NCI-H1092 (cell line): Measurements from ENCODE around the gene CHST13.

Experiments used
- DNase-seq: peaks from one replicate; lab custom pipeline; 2025; lab: John Stamatoyannopoulos, UW

Gene CHST13

DNA sequence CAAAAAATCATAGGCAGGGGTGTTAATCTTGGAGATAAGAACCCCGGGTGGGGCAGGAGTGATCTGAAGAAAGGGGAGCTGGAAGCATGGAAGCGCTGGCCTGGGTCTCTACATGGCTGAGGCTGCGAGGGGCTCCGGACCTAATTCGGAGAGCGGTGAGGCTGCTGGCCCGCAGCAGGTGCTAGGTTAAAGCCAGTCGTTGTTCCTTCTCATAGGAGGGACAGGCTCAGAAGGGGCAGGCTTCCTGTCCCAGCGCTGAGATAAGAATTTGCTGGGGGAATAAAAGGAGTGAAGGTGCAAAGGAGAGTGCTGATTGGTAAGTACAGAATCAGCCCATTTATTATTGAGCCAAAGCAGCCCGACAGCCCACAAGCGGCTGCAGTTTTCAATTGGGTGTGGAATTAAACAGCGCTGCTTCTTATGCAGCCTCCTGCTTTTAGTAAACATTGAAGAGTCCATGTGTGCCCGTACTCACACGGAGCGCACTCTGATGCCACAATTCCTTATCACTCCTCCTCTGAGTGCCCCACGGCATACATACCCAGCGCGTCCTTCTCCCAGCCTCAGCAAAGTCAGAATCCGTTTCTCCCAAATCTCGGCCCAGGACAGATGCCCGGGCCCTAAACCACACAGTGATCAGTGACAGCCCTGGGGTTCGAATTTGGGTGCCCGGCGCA, 17.1 kb downstream of the CHST13 start:
- no peak for DNase-seq

DNA sequence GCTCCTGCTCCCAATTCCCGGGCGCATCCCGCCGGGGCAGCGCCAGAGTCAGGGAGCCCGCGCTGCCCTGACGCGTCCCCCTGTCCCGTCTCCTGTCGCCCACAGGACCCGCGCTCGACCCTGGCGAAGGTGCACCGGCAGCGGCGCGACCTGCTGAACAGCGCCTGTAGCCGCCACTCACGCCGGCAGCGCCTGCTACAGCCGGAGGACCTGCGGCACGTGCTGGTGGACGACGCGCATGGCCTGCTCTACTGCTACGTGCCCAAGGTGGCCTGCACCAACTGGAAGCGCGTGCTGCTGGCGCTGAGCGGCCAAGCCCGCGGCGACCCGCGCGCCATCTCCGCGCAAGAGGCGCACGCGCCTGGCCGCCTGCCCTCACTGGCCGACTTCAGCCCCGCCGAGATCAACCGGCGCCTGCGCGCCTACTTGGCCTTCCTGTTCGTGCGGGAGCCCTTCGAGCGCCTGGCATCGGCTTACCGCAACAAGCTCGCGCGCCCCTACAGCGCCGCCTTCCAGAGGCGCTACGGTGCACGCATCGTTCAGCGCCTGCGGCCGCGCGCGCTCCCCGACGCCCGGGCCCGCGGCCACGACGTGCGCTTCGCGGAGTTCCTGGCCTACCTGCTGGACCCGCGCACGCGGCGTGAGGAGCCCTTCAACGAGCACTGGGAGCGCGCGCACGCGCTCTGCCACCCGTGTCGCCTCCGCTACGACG, 17.8 kb downstream of the CHST13 start:
- no peak for DNase-seq

DNA sequence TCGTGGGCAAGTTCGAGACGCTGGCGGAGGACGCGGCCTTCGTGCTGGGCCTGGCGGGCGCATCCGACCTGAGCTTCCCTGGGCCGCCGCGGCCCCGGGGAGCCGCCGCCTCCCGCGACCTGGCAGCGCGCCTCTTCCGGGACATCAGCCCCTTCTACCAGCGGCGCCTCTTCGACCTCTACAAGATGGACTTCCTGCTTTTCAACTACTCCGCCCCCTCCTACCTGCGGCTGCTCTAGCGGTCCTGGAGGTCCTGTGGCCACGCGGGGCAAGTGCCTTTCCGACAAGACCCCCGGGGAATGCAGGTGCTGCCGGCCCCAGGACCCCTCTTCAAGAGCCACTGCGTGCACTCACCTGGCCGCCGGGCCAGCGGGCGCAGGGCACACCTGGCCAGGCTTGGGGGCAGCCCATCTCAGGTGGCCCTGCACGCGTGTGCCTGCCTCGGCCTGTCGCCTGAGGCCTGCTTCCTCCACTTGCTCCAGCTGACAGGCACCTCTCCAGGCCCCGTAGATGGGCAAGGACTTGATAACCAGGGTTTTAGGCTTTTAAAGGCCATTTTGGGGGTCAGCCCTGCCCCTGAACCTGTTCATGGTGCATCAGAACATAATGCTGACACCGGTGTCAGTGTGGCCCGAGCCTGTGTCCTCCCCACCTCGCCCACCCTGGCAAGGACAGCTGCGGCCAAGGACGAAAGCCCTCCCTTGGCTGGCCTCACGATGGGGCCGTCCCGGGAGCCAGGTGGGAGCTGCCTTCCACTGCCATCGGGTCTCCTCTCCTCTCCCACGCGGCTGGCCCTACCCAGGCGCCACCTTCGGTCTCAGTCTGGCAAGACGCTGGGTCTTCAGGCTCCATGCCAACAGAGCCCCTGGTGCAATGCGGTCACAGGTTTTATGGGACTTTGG, 18.6 kb downstream of the CHST13 start:
- no peak for DNase-seq

DNA sequence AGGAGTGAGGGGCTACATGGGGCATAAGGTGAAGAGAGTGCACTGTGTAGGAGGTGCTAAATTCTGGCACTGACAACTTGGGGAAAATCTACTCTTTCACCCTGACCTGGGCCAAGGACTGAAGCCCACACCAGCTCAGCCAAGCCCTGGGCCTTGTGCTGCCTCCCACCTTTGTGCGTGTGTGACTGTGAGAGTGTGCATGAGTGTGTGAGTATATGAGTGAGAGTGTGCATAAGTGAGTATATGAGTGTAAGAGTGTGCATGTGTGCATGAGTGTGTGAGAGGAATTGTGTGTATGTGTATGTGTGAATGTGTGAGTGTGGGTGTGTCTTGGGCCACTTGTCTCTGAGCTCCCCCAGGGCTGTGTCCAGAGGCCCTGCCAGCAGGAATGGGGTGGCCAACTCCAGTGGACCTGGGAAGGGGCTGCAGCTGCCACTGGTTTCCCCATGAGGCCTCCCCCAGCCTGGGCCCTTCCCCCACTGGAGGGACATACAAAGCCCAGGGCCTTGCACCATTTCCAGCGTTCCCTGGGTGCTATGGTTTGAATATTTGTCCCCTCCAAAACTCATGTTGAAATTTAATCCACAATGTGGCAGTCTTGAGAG, 19.6 kb downstream of the CHST13 start:
- DNase-seq, result no peak

DNA sequence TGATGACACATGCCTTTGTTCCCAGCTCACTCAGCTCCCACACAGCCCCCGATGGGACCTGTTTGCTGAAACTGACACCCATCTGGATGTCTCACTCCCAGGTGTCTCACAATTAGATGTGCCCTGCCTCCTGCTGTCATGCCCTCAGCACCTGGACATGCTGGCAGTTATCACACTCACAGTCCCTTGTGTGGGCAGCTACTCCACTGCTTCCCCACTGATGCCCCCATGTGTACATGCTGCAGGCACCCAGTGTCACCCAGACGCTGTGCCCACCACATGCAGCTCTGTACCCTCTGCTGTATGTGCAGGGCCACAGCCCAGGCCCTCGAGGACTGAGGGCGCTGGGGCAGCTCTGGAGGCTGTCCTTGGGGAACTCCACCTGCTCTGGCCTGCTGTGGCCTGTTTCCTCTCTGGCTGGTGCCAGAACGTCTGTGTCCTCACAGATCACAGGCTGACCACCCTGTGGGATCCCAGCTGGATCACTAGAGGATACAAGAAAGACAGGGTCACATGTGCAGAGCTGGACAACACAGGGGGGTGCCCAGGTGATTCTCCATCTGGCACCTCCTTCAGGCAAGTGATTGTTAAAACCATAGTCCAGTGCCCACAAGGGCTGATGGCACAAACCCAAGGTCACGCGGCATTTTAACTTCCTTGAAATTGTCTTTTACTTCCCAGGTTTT, 20.8 kb downstream of the CHST13 start:
- no peak for DNase-seq

DNA sequence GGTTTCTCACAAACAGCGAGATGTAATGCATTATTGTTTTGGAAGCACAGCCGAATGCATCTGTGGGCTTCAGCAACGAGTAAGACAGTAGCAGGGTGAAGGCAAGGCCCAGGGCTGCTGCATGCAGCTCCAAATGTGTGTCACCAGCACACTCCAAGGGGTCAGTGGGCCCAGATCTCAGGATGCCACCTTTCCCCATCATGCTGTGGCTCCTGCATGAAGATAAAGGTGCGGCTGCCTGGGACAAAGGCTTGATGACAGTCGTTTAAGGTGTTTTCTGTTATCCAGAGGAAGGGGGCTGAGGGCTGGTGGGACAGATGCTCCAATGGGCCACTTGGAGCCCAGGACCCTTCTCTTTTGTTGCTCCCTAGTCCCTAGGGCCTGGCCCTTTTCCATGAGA, 21.6 kb downstream of the CHST13 start:
- no peak for DNase-seq

DNA sequence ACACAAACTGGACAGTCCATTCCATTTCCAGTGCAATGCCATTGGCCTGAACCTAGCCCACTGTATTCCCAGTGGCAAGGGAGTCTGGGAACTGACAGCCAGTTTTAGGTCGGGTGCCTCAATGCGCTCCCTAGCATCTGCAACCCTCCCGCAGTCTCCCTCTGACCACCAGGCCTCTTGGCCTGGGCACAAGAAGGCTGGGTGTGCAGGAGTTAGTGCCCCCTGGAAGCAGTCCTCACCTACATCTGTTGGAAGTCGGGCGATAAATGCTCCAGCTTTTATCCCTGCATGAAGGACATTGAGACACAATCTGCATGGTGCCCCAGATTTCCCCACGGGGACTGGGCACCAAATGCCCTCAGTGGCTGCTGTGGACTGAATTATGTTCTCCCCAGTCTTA, 22.1 kb downstream of the CHST13 start:
- no peak for DNase-seq

DNA sequence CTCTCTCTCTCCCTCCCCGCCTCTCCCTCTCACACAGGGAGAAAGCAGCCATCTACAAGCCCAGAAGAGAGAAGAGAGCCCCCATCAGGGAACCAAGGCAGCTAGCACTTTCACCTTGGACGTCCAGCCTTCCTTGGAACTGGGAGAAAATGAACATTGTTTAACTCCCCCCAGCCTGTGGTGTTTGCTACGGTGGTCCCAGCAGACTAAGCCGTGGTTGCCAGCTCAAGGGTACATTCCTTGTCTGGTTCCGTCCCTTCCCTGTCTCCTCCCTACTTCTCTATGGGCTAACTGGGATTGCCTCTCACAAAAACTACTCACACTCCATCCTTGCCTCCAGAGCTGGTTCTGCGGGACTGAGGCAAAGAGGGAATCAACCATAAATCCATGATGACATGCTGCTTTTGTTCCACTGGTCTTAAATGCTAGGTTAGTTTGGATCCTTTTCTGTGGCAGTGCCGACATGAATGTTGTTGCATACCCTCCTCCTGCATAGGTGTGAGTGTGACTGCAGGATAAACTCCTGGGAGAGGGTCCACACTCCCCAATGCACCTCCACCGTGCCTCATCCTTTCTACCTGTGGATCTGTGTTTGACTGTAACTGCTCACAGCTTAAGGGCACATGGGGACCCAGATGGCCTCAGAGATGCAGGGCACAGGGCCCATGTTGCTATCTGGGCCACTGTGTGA, 22.7 kb downstream of the CHST13 start:
- no peak for DNase-seq

DNA sequence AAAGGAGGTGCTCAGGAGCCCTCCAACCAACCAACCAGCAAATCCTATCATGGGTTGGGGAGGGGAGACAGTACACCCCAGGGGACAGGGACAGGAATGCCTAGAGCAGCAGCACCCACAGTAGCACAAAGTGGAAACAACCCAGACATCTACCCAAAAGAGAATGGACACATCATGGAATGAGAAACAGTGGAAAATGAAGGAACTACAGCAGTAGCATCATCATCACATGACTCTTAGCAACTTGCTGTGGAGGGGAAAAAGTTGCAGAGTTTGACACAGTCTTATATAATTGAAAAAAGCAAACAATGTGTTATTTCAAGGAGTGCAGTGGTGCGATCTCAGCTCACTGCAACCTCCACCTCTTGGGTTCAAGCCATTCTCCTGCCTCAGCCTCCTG, 23.8 kb downstream of the CHST13 start:
- no peak for DNase-seq

DNA sequence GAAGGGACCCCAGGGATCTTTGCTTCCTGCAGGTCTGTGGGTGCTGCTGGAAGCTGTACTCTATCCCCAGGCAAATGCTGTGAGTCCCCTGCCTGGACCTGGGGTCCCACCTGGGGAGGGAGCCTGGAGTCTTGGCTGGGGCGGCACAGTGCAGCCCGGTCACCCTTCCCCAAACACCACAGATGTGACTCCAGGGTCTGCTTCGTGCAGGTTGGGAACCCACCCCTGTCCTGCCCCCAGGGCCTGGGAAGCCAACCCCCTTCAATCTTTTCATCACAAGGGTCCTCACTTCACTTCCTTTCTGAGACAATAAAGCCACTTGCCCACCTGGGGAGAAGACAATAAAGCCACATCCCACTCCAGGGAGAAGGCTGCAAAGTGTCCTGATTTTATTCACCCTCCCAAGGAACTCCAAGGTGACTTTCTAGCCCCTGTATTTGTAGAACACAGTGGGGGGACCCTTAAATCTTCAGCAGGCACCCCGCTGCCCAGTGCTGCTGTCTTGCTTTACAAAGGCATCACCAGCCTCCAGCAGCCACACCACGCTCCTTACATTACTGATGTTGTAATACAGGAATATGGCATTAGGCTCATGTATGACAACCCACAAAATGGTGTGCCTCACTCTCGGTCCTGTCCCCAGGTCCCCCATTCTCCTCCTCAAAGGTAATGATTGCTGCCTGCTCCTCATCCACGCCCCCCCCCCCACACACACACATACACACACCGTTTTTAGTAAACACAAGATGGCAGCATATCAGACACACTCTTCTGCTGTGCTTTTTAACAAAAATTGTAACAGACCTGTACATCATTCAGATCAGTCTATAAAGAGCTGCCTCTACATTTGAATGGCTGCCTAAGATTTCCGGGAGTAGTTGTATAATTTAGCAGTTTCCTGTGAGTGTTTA, 24.9 kb downstream of the CHST13 start:
- no peak for DNase-seq

DNA sequence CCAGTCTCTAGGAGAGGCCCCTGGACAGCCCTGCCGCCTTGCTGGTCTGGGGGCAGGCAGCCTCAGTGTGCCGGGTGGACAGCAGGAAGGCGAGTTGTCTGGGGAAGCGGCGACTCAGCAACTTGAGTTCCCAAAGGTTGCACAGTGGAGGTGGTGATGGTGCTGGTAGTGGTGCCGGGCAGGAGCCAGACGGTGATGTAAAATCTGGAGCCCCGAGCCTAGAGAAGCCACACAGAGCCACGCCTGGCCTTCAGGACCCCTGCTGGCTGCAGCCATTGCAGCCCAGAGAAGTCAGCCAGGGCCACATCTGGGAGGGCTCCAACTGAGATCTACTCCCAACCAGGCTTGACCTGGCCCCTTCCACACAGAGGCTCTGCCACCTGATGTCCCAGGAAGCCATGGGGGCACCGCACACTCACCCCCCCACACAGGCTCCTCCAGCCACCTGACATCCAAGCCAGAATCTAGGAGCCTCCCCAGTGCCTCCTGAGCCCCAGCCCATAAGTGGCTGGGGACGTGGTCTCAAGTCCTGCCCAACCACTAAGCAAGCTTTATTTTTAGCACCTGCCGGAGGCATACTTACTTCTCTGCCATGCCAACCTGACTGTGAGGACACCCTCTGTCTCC, 26.0 kb downstream of the CHST13 start:
- no peak for DNase-seq

DNA sequence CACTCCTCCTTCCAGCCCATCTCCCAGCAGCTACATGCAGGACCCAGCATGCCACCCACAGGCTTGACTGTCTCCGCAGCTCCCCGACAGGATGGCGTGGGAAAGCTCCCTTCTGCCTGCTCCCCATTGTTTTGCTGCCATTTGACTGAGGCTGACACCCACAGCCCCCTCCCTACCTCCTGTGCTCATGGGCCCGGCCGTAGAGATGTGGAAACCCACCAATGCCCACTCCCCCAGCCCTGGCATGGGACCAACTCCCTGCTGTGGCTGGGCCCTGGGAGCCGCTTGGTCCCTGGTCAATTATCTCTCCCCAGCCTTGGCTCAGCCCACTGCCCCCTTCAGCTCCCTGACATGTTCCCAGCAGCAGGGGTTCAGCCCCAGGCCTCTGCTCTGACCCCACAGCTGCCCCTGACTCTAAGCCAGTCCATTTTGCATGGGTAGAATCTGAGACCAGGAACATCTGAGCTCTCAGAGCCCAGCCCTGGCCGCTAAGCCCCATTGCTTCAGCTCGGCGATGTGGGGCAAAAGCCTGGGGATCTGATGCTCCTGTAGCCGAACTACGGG, 26.6 kb downstream of the CHST13 start:
- DNase-seq, result peak; percentile 48

DNA sequence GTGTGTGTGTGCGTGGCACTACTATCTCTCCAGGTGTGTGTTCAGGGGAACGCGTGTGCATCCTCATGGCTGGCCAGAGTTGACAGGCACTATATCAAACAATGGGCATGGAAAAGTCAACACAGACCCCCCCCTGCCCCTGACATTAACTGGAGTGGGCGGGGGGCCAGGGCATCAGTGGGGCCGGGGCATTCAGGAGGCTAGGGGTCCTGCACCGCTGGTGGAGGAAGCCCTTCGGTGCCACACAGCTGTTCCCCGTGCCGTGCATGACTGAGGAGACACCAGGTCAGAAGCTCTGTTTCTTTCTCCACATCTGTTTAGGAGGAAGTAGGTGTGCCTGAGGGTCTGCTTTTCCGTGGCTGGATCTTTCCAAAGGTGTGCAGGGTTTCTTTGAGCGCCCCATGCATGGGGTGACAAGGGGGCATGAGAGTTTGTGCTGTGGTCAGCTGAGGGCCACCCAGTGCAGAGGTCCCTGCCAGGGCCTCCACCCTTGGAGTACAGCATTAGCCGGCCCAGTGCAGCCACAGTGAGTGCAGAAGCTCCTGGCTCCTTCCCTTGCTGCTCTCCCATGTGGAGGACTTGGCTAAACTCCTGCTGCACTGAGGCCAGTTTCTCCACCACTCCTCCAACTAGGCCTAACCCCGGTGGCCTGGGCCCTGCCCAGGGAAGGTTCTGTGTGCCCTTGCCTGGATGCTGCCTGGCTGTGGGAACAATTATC, 27.3 kb downstream of the CHST13 start:
- DNase-seq, result no peak

DNA sequence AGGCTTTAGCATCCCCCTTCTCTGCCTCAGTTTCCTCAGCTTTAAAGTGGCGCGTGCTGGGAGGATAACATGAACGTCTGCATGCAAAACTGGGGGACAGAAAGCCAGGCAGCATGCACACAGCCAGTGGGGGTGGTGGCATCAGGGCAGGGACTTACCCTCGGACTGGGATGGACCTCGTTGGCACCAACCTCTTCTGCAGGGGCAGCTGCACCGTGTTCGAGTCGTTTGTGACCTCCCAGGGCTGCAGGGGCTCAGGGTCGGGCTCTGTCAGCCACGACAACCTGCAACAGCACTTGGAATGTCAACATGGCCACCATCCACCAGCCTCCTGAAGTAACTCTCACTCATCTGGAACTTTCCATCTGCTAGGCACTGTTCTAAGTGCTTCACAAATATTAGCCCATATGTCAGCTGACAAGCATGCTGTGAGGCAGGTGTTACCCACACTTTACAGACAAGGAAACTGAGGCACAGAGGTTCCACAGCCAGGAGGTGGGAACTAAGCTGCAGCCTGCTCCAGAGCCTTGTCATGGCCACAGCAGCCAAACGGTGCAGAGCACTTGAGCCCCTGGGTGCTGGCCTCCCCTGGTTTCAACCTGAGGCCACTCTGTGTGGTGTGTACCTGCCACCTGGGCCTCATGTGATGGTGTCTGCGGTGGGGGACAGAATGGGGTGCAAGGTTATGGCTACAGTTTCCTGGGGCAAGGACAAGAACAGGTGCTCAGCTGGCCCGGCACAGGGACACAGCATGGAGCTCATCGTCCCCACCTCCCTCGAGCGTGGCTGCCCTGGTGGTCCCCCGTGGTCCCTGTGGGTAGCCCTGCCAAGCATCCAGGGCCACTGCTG, 28.1 kb downstream of the CHST13 start:
- DNase-seq, result no peak

DNA sequence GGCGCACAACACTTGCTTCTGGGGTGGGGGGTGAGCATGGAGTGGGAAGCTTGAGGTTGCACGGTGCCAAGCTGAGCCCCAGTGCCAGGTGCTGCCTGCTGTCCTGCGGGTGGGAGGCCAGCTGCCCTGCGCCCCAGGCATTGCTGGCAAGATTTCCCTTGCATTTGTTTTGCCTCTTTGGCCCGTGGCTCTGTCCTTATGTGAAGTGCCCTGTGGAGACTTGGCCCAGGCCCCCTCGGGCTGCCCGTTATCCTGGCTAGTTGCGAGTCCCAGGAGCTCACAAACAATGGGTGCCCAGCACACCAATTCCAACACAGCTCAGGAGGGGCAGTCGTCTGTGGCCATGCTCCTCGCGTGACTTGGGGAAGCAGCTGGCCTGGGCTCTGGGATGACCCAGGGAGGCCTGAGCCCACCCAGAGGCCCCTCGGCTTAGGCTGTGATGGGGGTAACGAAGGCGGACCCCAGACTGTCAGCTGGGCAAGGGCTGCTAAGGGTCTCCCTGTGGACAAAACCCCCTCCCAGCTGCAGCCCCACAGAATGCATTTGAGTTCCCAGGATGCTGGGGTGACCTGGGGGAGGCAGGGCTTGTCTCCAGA, 28.8 kb downstream of the CHST13 start:
- no peak for DNase-seq

DNA sequence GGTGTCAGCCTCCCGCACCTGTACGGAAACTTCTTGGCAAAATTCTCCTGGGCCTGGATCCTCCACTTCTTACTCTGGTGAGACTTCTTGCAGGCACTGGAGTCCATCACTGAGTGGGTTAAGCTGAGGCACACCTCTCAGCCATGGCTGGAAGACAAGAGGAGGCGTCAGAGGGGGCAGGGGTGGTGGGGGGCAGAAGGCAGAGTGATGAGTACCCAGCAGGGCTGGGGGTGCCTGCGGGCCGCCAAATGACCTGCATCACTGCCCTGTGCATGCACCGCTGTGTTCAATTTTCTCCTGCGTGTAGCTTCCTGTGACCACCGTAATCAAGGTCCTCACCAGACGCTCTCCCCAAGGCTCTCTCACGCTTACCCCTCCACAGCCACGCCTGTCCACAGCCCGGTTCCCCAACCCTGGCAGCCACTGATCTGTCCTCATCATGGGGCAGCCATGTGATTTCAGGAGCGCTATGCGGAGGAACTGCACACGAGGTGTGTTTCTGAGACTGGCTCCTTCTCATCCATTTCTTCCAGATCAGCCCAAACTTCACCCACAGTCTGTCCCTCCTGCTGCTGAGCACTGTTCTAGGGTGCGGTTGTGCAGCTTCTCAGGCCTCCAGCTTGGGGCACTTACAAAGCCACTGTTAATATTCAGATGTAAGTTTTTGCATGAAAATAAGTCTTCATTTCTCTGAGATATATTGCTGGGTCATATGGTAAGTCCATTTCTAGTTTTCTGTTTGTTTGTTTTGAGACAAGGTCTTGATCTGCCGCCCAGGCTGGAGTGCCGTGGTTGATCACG, 29.5 kb downstream of the CHST13 start:
- DNase-seq, result no peak
